Ureter (tissue), 1 donor: Measurements from ENCODE around the gene SLC28A2. TPM values are rescaled to one million over a fixed set of nuclear protein-coding genes. Genes with fewer than 3 reads are reported as not detected.

Experiments used
- DNase-seq: peaks from one replicate; pipeline ENCODE4 v3.0.0-alpha.2; 2020; ENCODE audit warnings: low spot score
- total RNA-seq: library from RNA; stranded (reverse); gene quantifications from one replicate; pipeline ENCODE4 v1.2.4, GENCODE V29; 2023
- donor health status: DM: yes; HTN: yes; CAD: no.

SLC28A2 gene
- total RNA-seq, 1 donor from 2014 or later, result not detected

DNA sequence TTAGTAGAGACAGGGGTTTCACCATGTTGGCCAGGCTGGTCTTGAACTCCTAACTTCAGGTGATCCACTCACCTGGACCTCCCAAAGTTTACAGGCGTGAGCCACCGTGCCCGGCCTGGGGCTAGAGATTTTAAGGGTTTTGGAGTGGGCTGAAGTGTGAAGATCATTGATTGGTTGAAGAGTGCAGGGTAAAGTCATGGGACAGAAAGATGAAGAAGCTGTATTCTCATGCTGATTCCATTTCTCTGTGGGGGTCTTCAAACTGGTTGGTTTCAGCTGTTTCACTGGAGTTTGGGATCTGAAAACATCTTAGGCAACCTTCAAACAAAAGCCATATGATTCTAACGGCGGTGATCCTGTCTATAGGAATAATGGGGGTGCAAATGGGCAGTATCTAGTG is 74.2 kb downstream of the SLC28A2 start:
- no peak for DNase-seq

DNA sequence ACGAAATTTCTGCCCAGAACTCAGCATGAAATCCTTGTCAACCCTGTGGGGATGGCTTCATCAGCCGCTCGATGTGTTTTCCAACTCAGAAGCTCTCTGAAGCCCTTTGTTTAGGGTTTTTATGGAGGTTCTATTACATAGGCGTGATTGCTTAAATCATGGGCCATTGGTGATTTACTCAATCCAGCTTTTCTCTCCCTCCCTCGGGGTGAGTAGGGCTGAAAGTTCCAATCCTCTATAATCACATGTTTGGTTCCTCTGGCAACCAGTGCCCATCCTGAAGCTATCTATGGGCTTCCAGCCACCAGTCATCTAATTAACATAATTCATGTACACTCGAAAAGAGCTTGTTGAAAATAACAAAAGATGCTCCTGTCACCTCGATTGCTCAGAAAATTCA is 74.7 kb downstream of the SLC28A2 start:
- no peak for DNase-seq

Other genes starting within 250 kb of the SLC28A2 start
- gene SORD, start 229.0 kb upstream of the SLC28A2 start, total RNA-seq, result 43.1 TPM
- gene DUOX2, start 138.1 kb upstream of the SLC28A2 start, total RNA-seq, result 92.1 TPM
- gene DUOXA2, start 137.9 kb upstream of the SLC28A2 start, total RNA-seq, result 3.9 TPM
- gene DUOXA1, start 122.4 kb upstream of the SLC28A2 start, total RNA-seq, result 87.3 TPM
- gene DUOX1, start 122.2 kb upstream of the SLC28A2 start, total RNA-seq, result 85.5 TPM
- 7.9 TPM for gene SHF, start 64.3 kb upstream of the SLC28A2 start, total RNA-seq
- gene GATM, start 126.3 kb downstream of the SLC28A2 start, total RNA-seq, result 47.6 TPM